GM23248 (cell line): ENCODE data around the gene RUNX1.

Experiments
- EZH2 ChIP-seq: fragments of 200-600 bp; sonication (generic); IDR thresholded peaks from 2 replicates; pipeline ENCODE4 v1.6.1; 2018; ENCODE audit warnings: antibody characterized with exemption, mild to moderate bottlenecking; ENCODE audit not compliant: insufficient read depth, poor library complexity, severe bottlenecking
- EZH2phosphoT487 ChIP-seq: fragments of 200-600 bp; sonication (generic); IDR thresholded peaks from 2 replicates; pipeline ENCODE4 v1.6.1; 2018; ENCODE audit warnings: antibody characterized with exemption, moderate library complexity, mild to moderate bottlenecking, low read depth; ENCODE audit not compliant: insufficient read depth

DNA sequence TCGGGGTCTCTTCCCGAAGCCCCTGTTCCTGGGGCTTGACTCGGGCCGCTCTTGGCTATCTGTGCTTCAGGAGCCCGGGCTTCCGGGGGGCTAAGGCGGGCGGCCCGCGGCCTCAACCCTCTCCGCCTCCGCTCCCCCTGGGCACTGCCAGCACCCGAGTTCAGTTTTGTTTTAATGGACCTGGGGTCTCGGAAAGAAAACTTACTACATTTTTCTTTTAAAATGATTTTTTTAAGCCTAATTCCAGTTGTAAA, 158.7 kb downstream of the RUNX1 start:
- no peak for TF ChIP-seq EZH2
- TF ChIP-seq EZH2phosphoT487: no peak
